ENCODE measurements around the gene CFD. TPM values are rescaled to one million over a fixed set of nuclear protein-coding genes. Genes with fewer than 3 reads are reported as not detected.
"Not testable (repeated sequence)": the region's sequence is repeated elsewhere in the genome, so short reads cannot be mapped to it uniquely, and the experiment has no call there.

The CFD gene
- total RNA-seq, 1 donor from 2014 or later, result 1,680 TPM

- Histone ChIP-seq H3K36me3 (no peaks in the 10 kb centered on the region), H3K27ac (no peak overlapping the region), H3K4me3 (peak overlapping the region in 1 of 2 donors; percentile 29), H3K27me3 (peaks cover 32% of the 10 kb centered on the region), H3K9me3 (no peaks in the 10 kb centered on the region), H3K4me1 (peaks cover 7% of the 10 kb centered on the region in 2 donors)
- no peak for TF ChIP-seq CTCF (IDR thresholded peaks at IDR 0.05)
- DNase-seq (ENCODE audit: low spot score in 2 of 2), result no peak
- intact Hi-C loops (cut with DNase I), result no loop called here
Observed at GRCh38 chr19:843180-843835, 16.2 kb upstream of the CFD start.

- TF ChIP-seq CTCF (IDR thresholded peaks at IDR 0.05), result no peak
- no peaks in the 10 kb centered on the region for H3K9me3 ChIP-seq
- intact Hi-C loops (cut with DNase I), result no loop called here
- H3K27me3 ChIP-seq, result peaks cover 32% of the 10 kb centered on the region
- no peak overlapping the region for H3K27ac ChIP-seq
- H3K4me1 ChIP-seq, result peaks cover 7% of the 10 kb centered on the region in 2 donors
- no peaks in the 10 kb centered on the region for H3K36me3 ChIP-seq
- DNase-seq (ENCODE audit: low spot score in 2 of 2), result no peak
- peak overlapping the region in 1 of 2 donors; percentile 29 for H3K4me3 ChIP-seq
Observed at GRCh38 chr19:843836-844545, 15.5 kb upstream of the CFD start.

GRCh38 chr19:844546-844971 lies 14.9 kb upstream of the CFD start:
- Histone ChIP-seq H3K4me1 (peaks cover 7% of the 10 kb centered on the region in 2 donors), H3K36me3 (no peaks in the 10 kb centered on the region), H3K27ac (no peak overlapping the region), H3K4me3 (no peak overlapping the region), H3K27me3 (peaks cover 32% of the 10 kb centered on the region), H3K9me3 (no peaks in the 10 kb centered on the region)
- no peak for DNase-seq (ENCODE audit: low spot score in 2 of 2)
- no peak for TF ChIP-seq CTCF (IDR thresholded peaks at IDR 0.05)
- intact Hi-C loops (cut with DNase I), result no loop called here

- intact Hi-C loops (cut with DNase I), result no loop called here
- TF ChIP-seq CTCF (IDR thresholded peaks at IDR 0.05), result no peak
- Histone ChIP-seq H3K4me1 (peaks cover 7 to 10% of the 10 kb centered on the region in 2 donors), H3K27me3 (peaks cover 32% of the 10 kb centered on the region), H3K9me3 (no peaks in the 10 kb centered on the region), H3K4me3 (no peak overlapping the region), H3K36me3 (no peaks in the 10 kb centered on the region), H3K27ac (no peak overlapping the region)
- DNase-seq (ENCODE audit: low spot score in 2 of 2), result no peak
Observed at GRCh38 chr19:845707-846521, 13.6 kb upstream of the CFD start.

GRCh38 chr19:848386-848921 lies 11.0 kb upstream of the CFD start:
- Histone ChIP-seq H3K4me1 (peaks cover 4 to 8% of the 10 kb centered on the region in 2 donors), H3K27ac (peak overlapping the region in 1 of 2 donors; percentile 19), H3K27me3 (peaks cover 42% of the 10 kb centered on the region), H3K36me3 (no peaks in the 10 kb centered on the region), H3K9me3 (no peaks in the 10 kb centered on the region), H3K4me3 (no peak overlapping the region)
- intact Hi-C loops (cut with DNase I), result no loop called here
- no peak for DNase-seq (ENCODE audit: low spot score in 2 of 2)
- no peak for TF ChIP-seq CTCF (IDR thresholded peaks at IDR 0.05)

- H3K4me1 ChIP-seq; H3K9me3 ChIP-seq; DNase-seq (ENCODE audit: low spot score in 2 of 2); H3K27ac ChIP-seq; H3K36me3 ChIP-seq; H3K4me3 ChIP-seq; intact Hi-C loops (cut with DNase I): not testable (repeated sequence)
- peaks cover 36% of the 10 kb centered on the region for H3K27me3 ChIP-seq
Observed at GRCh38 chr19:849195-849594, 10.3 kb upstream of the CFD start.
